ENCODE data around the gene U2SURP.

U2SURP gene

DNA sequence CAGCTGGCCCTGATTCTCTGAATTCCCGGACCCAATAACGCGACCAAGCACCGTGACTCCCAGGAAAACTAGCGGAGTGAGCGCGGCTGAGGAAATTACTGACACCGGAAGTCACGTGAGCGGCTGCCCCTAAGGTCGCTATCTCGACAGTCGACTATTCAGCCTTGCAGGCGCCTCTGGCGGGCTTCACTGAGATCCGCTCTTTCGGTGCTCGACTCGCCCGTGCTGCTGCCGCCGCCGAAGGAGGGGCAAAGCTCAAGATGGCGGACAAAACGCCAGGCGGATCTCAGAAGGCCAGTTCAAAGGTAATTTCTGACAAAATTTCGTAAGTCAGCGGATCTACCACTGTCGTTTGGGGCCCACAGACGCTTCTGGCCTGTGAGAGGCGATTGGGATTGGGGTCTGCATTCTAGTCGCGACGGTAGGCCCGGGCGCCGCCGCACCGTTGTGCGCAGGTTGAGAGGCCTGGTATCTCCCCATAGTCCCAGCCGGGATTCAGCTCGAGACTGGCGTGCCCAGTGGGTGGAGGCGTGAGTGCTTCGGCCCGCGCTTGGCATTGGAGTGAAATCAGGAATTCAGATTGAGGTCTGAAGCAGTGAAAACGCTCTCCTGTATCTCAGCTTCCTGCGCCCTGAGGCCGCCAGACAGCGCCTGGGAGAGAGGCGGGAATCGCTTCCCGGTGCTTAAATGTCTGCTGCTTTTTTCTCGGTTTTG is at the start of gene U2SURP:
TSS of gene U2SURP (plus strand) at position 202 of the 714 bp plus-strand sequence. CDS start at position 261, 59 bp downstream.
- DNase-seq: peak; percentile 94

DNA sequence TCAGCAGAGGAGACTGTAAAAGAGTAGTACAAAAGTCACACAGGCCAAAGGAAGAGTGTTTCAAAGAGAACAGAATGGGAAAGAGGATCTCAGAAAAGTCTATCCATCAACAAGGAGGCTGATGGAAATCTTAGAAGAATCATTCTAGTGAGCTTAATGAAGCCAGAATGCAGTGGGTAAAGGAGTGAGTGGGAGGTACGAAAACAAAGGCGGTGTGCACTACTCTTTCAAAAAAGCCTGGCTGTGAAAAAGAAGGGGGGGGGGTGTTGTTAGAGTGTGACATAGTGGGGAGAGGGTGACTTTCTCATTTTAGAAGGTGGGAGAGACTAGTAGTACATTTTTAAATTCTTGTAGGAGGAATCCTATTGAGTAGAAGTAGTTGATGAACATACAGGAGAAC is 49.6 kb upstream of the U2SURP start:
- no peak for DNase-seq

- DNase-seq: no peak
Measured at GRCh38 chr3:142952272-142953193, 48.8 kb upstream of the U2SURP start.

- no peak for DNase-seq
Measured at GRCh38 chr3:142953443-142953842, 47.9 kb upstream of the U2SURP start.

- DNase-seq: peak; percentile 69
Measured at GRCh38 chr3:142958707-142959106, 42.7 kb upstream of the U2SURP start.

GRCh38 chr3:142960322-142960850 is 41.0 kb upstream of the U2SURP start:
- DNase-seq: no peak

GRCh38 chr3:142961539-142961938 is 39.8 kb upstream of the U2SURP start:
- DNase-seq: no peak

DNA sequence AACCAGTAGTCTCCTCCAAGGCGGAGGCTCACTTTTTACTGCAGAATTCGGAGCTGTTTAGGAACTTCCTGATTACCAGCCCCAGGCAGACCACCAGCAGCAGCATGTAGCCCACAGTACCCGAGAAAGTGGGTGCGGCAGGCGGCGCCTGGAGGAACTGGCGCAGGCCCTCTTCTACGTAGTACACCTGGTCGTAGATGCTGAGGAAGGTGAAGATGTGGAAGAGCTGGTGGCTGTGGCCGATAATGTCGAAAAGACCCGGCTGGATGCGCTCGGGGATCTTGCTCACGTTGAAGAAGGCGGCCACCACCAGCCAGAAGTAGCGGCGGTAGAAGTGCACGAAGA is 39.2 kb upstream of the U2SURP start:
- no peak for DNase-seq

DNA sequence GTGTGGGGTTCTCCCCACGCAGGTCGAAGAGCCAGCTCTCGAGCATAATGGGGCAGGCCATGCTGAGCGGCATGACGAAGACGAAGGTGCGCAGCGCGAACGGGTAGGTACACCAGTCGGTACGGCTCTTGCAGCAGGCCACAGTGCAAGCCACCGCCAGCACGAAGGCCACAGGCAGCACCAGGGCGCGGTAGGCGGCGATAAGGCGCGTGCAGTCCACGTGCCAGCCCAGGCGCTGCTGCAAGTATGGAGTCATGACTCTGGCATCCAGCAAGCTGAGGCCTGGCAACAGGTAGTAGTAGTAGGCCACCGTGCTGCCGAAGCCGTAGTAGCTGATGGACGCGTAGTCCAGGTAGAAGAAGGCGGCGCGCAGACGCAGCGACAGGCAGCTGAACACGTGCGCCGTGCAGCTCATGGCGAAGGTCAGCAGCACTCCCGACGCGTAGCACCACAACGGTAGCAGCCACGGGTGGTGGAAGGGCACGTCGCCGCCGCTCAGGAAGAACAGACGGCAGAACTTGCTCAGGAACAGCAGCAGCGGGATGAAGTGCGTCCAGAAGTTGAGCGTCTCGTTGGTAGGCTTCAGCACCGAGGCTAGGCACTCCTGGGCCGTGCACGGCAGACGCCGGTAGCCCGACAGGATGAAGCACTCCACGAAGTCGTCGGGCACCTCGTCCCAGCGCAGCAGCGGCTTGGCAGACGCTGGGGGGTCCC is 38.7 kb upstream of the U2SURP start:
- DNase-seq: no peak

- no peak for DNase-seq
Measured at GRCh38 chr3:142963234-142963515, 38.2 kb upstream of the U2SURP start.

GRCh38 chr3:142963516-142964448 is 37.6 kb upstream of the U2SURP start, which contains the start of gene PAQR9:
Gene PAQR9 (minus strand): TSS chr3:142963674. CDS start chr3:142963336, 338 bp downstream.
- DNase-seq: peak; percentile 25

DNA sequence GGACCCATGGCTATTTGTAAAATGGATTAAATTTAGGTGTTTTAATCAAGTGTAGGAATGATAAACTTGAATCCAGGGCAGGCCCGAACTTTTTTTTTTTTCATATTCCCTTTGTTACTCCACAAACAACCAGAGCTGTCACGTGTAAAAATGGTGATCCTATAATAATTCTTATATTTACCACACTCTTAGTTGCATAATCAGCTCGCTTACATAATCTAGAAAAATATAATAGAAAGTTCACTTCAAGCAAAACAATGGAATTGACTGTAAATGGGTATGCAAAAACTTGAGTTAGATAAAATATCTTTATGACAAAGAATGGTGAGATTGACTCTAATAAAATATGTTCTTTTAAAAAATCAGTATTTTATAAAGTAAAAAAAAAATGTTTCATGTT is 35.8 kb upstream of the U2SURP start:
- DNase-seq: no peak

DNA sequence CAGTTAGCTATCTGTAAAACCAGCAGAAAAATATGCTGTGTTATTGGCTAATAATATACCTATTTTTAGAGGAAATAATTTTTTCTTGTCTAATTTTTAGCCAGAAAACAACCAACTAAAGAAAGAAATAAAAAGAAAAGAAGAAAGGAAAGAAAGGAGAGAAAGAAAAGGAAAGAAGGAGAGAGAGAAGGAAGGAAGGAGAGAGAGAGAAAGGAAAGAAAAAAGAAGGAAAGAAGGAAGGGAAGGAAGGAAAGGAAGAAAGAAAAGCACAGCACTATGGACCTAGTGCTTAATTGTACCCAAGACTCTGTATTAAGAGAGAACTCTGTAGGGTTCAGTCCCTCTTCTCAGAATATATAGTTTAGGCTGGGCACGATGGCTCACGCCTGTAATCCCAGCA is 34.6 kb upstream of the U2SURP start:
- no peak for DNase-seq

- DNase-seq: no peak
Measured at GRCh38 chr3:142968319-142969025, 32.9 kb upstream of the U2SURP start.

GRCh38 chr3:142971431-142971830 is 29.9 kb upstream of the U2SURP start:
- DNase-seq: no peak

- no peak for DNase-seq
Measured at GRCh38 chr3:142972092-142972753, 29.1 kb upstream of the U2SURP start.

DNA sequence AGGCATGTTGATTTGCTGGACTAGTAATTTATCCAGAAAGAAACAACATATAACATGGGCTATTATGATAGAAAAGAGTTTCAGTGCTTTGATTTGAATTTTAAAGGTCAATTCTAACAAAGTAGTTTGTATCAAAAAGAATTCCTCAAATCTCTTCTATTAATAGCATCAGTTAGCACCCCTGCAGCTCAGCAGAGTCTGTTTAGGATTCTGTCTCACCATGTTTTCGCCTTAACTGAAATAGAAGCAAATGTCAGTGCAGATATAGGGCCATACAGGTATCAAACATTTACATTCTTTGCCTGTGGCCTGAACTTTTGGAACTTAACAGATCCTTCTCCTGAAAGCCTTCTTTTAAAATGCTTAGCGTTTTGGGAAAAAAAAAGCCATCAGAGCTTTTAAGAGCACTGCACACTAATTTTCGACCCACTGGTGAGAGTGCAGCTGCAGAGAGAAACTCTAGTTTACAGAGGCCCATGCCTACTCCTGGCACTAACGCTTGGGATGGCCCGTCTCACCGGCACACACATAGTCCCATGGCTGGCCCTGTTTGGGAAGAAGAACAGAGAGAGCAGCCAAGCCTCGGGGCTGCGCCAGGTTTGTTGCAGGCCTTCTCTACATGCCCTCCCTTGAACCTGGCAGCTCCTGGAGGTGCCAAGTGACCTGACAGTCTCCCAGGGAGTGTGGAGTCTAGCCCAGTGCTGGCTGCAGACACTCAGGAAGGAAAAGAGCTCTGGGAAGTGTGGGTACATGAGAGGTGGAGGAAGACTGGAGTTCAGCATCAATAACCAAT is 28.0 kb upstream of the U2SURP start:
- no peak for DNase-seq

- no peak for DNase-seq
Measured at GRCh38 chr3:142975316-142975995, 25.9 kb upstream of the U2SURP start.

DNA sequence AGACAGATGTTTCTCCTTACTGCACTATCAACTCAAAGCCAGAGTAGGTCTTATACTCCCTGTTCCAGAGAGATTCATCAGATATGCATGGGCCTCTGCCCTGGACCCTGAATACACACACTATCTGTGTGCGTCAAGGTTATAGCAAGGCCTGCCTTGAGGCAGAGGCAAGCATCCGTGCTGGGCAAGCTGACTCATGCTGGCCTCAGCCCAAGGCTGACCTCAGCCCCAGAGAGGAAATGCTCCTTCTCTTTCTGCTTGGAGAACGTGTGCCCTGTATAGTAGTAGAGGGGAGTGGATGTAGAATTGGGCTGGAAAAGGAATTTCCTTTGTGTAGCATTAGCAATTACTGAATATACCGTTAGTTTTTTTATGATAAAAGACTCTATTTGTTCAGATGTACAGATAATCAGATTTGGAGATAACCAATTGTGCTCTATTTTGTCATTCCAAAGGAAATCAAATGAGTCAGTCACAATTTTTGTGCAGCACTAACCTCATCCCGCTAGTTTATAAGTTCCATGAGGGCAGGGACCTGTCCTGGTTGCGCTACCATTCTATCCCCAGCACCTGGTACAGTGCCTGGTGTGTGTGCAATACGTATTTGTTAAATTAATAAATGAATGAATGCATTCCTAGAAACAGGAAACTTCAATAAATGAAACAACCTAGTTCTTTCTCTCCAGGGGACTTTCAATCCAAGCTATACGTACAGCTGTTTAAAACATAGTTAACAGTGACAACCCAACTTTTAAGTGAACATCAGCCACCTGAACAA is 24.6 kb upstream of the U2SURP start:
- no peak for DNase-seq
